Measurements from ENCODE around the gene GPATCH11. TPM values are rescaled to one million over a fixed set of nuclear protein-coding genes. Genes with fewer than 3 reads are reported as not detected.

Gene GPATCH11
- total and polyA plus RNA-seq, 4 donors = 2.9 to 7.8 (median 6.5) TPM

GRCh38 chr2:37085731-37086147 lies 1.4 kb downstream of the GPATCH11 start:
- no peaks in the 10 kb centered on the region for H3K9me3 ChIP-seq (ENCODE audit: control insufficient read depth in 4 of 4, insufficient read depth in 3 of 4, low read length in 3 of 4)
- WGBS, 2 donors = 62 to 71% methylated on average over 1 of the region's 1 CpG
- no peak for DNase-seq
- H3K27me3 ChIP-seq (ENCODE audit: control insufficient read depth in 3 of 3, insufficient read depth in 3 of 3, low read length in 2 of 3) = no peaks in the 10 kb centered on the region
- TF ChIP-seq CTCF (IDR thresholded peaks at IDR 0.05; ENCODE audit: control extremely low read depth, extremely low read depth) = no peak
- H3K36me3 ChIP-seq (ENCODE audit: control insufficient read depth in 4 of 4, insufficient read depth in 4 of 4, low read length in 4 of 4) = peaks cover 4 to 16% (median 8%) of the 10 kb centered on the region in 4 donors
- no peak overlapping the region for H3K27ac ChIP-seq (ENCODE audit: low read depth in 1 of 2, low read length in 1 of 2)
- H3K9ac ChIP-seq (ENCODE audit: insufficient read depth in 1 of 2, low read length in 2 of 2) = no peak overlapping the region
- ATAC-seq (ENCODE audit: insufficient read depth, low FRiP score) = no peak
- no peak overlapping the region for H3K4me3 ChIP-seq
- peaks cover 0 to 19% (median 6%) of the 10 kb centered on the region in 5 donors for H3K4me1 ChIP-seq (ENCODE audit: control insufficient read depth in 5 of 5, insufficient read depth in 5 of 5, low read length in 5 of 5)

GRCh38 chr2:37090019-37090477 lies 5.7 kb downstream of the GPATCH11 start:
- Histone ChIP-seq H3K27ac (ENCODE audit: low read depth in 1 of 2, low read length in 1 of 2) (no peak overlapping the region), H3K9ac (ENCODE audit: insufficient read depth in 1 of 2, low read length in 2 of 2) (no peak overlapping the region), H3K4me1 (ENCODE audit: control insufficient read depth in 5 of 5, insufficient read depth in 5 of 5, low read length in 5 of 5) (peaks cover 0 to 7% (median 0%) of the 10 kb centered on the region in 5 donors), H3K27me3 (ENCODE audit: control insufficient read depth in 3 of 3, insufficient read depth in 3 of 3, low read length in 2 of 3) (no peaks in the 10 kb centered on the region), H3K36me3 (ENCODE audit: control insufficient read depth in 4 of 4, insufficient read depth in 4 of 4, low read length in 4 of 4) (peaks cover 9 to 22% (median 18%) of the 10 kb centered on the region in 4 donors), H3K4me3 (no peak overlapping the region), H3K9me3 (ENCODE audit: control insufficient read depth in 4 of 4, insufficient read depth in 3 of 4, low read length in 3 of 4) (no peaks in the 10 kb centered on the region)
- TF ChIP-seq CTCF (IDR thresholded peaks at IDR 0.05; ENCODE audit: control extremely low read depth, extremely low read depth) = no peak
- ATAC-seq (ENCODE audit: insufficient read depth, low FRiP score) (no peak), DNase-seq (no peak)
- 75 to 80% methylated on average over 4 of the region's 4 CpGs for WGBS, 2 donors

- Histone ChIP-seq H3K27me3 (ENCODE audit: control insufficient read depth in 3 of 3, insufficient read depth in 3 of 3, low read length in 2 of 3) (no peaks in the 10 kb centered on the region), H3K9me3 (ENCODE audit: control insufficient read depth in 4 of 4, insufficient read depth in 3 of 4, low read length in 3 of 4) (no peaks in the 10 kb centered on the region), H3K4me1 (ENCODE audit: control insufficient read depth in 5 of 5, insufficient read depth in 5 of 5, low read length in 5 of 5) (no peaks in the 10 kb centered on the region), H3K9ac (ENCODE audit: insufficient read depth in 1 of 2, low read length in 2 of 2) (no peak overlapping the region), H3K27ac (ENCODE audit: low read depth in 1 of 2, low read length in 1 of 2) (no peak overlapping the region), H3K4me3 (no peak overlapping the region), H3K36me3 (ENCODE audit: control insufficient read depth in 4 of 4, insufficient read depth in 4 of 4, low read length in 4 of 4) (peaks cover 9 to 24% (median 21%) of the 10 kb centered on the region in 4 donors)
- 81 to 83% methylated on average over 5 of the region's 5 CpGs for WGBS, 2 donors
- ATAC-seq (ENCODE audit: insufficient read depth, low FRiP score) = no peak
- no peak for DNase-seq
- TF ChIP-seq CTCF (IDR thresholded peaks at IDR 0.05; ENCODE audit: control extremely low read depth, extremely low read depth) = no peak
Observed at GRCh38 chr2:37091873-37092272, 7.6 kb downstream of the GPATCH11 start.

GRCh38 chr2:37096568-37096967 lies 12.2 kb downstream of the GPATCH11 start:
- WGBS, 2 donors = 96% methylated on average over 1 of the region's 1 CpG
- TF ChIP-seq CTCF (IDR thresholded peaks at IDR 0.05; ENCODE audit: control extremely low read depth, extremely low read depth) = no peak
- no peak overlapping the region for H3K27ac ChIP-seq (ENCODE audit: low read depth in 1 of 2, low read length in 1 of 2)
- ATAC-seq (ENCODE audit: insufficient read depth, low FRiP score) (no peak), DNase-seq (no peak)
- no peaks in the 10 kb centered on the region for H3K4me1 ChIP-seq (ENCODE audit: control insufficient read depth in 5 of 5, insufficient read depth in 5 of 5, low read length in 5 of 5)
- H3K36me3 ChIP-seq (ENCODE audit: control insufficient read depth in 4 of 4, insufficient read depth in 4 of 4, low read length in 4 of 4) = peaks cover 9 to 28% (median 18%) of the 10 kb centered on the region in 4 donors
- no peaks in the 10 kb centered on the region for H3K9me3 ChIP-seq (ENCODE audit: control insufficient read depth in 4 of 4, insufficient read depth in 3 of 4, low read length in 3 of 4)
- H3K4me3 ChIP-seq = no peak overlapping the region
- H3K27me3 ChIP-seq (ENCODE audit: control insufficient read depth in 3 of 3, insufficient read depth in 3 of 3, low read length in 2 of 3) = no peaks in the 10 kb centered on the region
- no peak overlapping the region for H3K9ac ChIP-seq (ENCODE audit: insufficient read depth in 1 of 2, low read length in 2 of 2)

All from lung (tissue), 12 donors.